GM19452 (cell line): ENCODE data around the gene ZNF169.
A peak's percentile ranks its signal among the peaks of the same experiment; 100 is the strongest.
"Not testable (repeated sequence)": the region's sequence is repeated elsewhere in the genome, so short reads cannot be mapped to it uniquely, and the experiment has no call there.

ENCODE experiments used
- ATAC-seq: cut with Tn5 transposase; IDR thresholded peaks from one replicate; pipeline ENCODE4 v1.9.1; 2021; ENCODE audit not compliant: unreplicated experiment

Gene ZNF169

DNA sequence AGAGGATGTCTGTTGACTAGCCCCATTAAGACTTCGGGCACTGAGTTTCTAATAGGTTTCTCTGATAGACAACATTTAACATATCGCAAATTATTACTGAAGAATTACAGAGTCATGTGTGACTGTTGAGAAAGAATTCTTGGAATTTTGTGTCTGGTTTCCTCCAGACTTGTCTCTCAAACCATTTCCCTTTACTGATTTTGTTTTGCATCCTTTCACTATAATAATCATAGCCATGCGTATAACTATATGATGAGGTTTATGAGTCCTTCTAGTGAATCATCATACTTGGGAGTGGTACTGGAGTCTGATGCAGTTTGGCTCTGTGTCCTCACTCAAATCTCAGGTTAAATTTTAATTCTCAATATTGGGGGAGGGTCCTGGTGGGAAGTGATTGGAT, 27.0 kb downstream of the ZNF169 start:
- ATAC-seq, result no peak

DNA sequence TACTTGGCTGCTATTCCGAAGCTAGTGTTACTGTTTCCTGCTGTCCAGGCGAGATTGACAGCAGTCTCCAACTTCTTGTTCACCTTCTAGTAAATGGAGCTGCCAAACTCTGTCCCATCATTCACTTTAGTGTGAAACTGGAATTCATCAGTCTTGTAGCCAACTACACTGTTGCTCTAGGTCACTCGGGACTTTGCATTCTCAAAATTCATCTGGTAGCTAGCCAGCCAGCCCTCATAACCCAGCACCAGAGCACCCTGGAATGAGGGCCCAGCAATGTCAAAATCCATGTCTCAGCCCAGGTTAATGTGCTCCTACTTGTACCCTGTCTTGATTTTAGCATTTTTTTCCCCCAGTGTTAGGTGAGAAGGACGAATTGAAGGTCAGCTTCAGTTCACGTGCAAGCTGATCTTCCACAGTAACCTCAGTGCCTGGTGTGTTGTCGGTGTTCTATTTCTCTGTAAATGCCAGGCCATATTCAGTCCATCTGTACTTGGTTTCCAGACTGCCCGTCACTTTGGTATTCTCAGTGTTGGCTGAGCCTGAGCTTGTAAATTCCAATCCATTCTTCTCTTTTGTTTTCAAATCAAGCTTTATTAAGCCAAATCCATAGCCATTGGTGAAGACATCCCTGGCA, 28.9 kb downstream of the ZNF169 start:
- no peak for ATAC-seq

DNA sequence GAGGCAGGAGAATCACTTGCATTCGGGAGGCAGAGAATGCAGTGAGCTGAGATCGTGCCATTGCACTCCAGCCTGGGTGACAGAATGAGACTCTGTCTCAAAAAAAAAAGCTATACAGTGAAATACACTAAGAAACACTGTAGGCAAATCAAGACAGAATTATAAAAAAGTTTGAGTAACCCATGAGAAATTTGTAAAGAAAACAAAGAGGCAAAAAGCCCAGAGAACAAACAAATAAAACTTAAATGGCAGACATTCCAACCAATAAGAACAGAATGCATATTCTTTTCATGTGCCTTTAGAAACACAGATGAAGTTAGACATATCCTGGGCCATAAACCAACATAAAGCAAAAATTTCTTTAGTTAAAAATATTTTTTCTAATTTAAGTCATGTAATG, 30.6 kb downstream of the ZNF169 start:
- ATAC-seq, result no peak

DNA sequence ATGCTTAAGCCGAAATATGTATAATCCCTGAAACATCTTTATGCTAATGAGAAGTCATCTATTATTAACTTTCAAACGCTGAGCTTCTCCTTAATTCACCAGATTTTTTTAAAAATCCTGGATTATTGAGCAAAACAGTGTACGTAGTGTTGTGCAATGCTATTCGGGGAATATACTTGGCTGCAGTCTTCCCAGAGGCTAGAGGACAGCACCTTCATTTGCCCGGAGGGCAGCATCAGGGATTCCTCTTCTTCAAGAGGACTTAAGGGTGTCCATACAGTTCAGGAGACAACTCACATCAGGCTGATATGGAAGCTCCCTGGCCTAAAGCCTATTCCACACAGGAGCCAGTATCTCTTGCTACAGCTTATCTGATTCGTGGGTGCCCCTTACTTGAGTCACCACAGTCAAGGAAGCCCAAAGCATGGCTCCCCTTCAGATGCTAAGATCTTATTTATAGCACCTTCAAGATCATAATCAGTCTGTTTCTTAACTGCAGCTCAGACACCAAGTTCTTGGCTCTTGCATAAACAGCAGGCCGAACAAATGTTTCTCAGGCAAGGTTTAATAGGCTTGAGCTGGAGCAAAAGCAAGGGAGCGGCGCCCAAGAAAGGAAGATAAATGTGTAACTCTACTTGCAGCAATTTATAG, 40.0 kb downstream of the ZNF169 start:
- no peak for ATAC-seq

DNA sequence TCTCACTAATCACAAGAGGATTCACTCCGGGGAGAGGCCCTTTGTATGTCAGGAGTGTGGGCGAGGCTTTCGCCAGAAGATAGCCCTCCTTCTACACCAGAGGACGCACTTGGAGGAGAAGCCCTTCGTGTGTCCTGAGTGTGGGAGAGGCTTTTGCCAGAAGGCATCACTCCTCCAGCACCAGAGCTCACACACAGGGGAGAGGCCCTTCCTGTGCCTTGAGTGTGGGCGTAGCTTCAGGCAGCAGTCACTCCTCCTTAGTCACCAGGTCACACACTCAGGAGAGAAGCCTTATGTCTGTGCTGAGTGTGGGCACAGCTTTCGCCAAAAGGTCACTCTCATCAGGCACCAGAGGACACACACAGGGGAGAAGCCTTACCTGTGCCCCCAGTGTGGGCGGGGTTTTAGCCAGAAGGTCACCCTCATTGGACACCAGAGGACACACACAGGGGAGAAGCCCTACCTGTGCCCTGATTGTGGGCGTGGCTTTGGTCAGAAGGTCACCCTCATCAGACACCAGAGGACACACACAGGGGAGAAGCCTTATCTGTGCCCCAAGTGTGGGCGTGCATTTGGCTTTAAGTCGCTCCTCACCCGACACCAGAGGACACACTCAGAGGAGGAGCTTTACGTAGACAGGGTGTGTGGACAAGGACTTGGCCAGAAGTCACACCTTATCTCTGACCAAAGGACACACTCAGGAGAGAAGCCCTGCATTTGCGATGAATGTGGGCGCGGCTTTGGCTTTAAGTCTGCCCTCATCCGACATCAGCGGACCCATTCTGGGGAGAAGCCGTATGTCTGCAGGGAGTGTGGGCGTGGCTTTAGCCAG, 41.6 kb downstream of the ZNF169 start:
- ATAC-seq, result no peak

DNA sequence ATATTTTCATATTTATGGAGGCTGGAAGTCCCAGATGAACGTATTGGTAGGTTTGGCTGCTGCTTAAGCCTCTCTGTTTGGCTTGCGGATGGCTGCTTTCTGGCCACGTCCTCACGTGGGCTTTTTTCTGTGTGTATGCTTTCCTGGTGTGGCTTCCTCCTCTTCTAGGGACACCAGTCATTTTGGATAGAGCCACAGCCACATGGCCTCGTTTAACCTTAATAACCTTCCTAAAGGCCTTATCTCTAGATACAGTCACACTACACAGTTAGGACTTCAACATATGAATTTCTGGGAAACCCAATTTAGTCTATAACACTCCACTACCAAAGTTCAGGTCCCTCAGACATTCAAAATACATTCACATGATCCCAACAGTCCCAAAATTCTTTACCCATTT, 42.5 kb downstream of the ZNF169 start:
- no peak for ATAC-seq

DNA sequence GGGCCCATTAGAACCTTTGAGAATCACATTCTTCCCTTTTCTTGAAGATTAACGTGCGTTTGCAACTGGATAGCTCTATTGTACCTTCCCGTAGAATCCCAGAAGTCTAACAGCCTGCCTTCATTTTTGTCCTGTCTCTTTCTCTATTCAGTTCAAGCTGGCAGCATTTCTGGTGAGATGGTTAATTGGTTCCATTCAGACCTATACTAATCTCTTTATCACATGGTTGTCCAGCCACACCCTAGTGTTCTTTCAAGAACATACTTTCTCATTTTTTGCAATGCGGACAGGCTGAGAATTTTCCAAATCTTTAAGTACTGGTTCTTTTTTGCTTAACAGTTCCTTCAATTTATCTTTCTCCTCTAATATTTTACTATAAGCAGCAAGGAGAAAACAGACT, 43.3 kb downstream of the ZNF169 start:
- ATAC-seq, result no peak

DNA sequence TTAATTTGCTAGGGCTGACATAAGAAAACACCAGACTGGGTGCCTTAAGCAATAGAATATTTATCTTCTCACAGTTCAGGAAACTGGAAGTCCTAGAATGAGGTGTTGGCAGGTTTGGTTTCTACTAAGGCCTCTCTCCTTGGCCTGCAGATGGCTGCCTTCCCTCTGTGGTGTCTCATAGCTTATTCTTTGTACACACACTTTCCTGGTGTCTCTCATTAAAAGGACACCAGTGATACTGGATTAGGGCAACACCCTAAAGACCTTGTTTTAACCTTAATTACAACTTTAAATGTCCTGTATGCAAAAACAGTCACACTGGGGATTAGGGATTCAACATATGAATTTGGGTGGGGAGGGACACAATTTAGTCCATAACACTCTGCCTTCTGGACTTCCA, 44.2 kb downstream of the ZNF169 start:
- ATAC-seq, result no peak

DNA sequence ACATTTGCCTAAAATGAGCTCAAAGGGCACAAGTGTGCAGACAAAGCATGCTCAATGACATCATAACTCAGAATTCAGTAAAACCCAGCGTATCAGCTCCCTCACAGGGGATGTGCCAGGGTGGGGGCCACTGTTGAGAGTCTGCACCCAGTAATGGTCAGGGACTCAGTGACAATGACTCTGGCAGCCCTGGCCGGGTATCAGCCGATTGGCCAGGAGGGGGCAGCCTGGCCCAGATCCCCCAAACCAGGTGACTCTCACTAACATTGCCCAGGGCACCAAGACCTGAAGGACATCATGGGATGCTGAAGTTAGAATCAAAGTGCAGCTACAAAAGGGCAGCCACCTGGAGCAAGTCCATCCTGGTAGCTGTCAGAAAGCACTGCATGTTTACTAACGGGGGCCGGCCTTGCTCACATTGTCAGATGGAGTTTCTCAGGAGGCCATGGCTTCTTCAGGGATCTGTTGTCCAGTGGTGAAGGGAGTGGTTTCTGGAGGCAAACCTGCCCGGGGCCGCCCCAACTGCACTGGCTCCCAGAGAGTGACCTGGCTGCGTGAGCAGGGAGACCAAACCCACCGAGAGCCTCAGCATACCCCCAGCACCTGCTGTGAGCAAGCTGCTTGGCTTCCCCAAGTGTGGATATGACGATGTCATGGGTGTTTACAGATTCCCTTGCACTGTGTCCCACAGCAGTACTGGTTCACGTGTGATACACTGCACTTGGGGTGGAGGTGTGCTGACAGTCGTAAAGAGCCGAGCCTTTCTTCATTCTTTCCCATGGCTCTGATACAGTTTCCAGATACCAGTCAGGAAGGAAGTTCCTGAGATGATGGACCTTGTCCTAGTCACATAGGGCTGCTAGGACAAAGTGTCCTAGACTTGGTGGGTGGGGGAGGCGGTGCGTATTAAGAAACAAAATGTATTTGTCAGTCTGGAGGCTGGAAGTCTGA, 56.2 kb downstream of the ZNF169 start:
- not testable (repeated sequence) for ATAC-seq

DNA sequence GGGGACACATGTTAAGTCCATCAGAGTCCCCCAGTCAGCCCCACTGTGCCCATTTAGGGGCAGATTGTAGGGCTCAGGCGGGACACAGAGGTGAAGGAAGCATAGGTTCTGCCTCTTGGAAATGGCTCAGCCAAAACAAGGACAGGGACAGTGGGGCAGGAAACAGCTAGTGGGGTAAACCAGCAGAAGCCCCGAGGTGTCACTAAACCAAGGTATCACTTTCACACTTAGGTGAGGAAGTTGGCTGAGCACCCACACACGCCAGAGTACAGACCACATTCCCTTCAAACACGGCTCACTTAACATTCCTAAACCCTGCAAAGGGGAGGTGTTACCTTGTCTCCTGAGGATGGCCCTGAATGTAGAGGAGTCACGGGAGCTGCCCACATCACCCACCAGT, 57.1 kb downstream of the ZNF169 start:
- ATAC-seq, result peak; percentile 86

DNA sequence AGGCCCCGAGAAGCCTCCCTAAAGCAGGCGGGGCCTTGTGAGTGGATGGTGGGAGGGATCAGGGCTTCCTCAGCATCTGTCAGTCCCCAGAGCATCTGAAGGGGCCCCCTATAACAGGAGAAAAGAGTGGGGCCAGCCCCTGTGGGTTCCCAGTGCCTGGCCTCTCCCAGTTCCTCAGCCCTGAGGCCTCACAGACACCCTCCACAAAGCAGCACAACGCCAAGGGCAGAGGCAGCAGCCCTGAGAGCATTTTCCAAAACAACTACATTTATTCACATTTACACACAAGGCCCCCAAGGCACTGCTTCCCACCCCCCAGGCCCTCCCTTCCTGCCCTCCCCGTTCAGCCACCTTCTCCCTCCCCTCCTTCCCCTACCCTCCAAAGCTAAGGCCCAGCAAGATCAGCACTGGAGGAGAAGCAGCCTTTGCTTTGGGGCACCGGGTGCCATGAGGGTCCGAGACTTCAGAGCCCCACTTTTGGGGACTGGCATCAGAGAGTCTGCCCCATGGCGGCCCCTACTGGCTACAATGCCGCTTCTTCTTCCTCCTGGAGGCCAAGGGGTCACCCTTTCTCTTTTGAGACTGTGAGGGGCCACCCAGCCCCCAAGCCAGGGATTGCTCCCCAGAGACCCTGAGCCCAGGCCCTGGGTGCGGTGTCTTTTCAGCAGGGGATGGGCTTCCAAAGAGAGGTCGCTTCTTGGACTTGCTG, 59.0 kb downstream of the ZNF169 start:
- not testable (repeated sequence) for ATAC-seq

DNA sequence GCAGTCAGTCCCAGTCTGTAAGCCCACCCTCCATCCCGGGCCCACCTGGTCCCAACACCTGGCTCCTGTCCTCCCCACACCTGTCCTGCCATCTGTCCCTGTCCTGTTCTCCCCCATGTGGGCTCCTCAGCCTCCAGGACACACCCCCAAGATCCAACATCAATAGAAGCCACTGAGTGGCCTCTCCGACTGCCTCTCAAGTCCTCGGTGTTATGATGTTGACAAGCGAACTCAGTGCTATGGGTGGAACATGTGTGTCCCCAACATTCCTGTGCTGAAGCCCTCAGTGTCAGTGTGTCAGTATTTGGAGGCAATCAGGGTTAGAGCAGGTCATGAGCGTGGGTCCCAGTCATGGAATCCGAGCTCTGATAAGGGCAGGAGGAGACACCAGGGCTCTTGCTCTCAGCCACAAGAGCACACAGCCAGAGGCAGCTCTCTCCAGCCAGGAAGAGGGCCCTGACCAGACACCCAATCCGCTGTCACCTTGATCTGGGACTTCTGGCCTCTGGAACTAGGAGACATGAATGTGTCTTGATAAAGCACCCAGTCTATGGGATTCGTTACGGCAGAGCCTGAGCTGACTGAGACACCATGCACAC, 63.3 kb downstream of the ZNF169 start:
- ATAC-seq, result not testable (repeated sequence)

DNA sequence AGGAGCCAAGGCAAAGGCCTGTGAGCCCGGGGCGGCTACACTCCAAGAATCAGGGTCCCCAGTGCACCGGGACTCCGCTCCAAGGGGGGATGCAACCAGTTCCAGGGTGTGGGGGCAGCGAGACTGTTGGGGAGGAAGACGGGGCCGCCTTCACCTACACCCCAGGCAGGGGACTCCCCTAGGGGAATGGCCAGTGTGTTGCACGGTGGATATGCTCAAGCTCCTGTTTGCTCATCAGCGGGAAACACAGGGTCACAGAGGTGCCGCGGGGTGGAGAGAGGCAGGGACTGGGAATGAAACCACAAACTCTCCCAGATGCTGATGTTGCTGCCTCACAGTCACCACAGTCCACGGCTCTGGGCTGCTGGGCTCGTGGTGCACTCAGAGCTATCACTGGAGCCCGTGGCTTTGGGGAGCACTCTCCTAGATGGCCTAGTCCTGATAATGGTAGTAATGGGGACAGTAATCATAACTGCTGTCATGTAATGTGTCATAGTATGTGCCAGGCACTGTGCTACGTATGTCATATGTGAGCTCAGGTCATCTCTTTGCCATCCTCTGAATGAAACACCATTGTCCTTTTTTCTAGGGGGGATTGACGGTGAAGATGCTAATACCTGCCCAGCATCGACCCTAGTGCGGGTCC, 64.2 kb downstream of the ZNF169 start:
- ATAC-seq, result not testable (repeated sequence)

DNA sequence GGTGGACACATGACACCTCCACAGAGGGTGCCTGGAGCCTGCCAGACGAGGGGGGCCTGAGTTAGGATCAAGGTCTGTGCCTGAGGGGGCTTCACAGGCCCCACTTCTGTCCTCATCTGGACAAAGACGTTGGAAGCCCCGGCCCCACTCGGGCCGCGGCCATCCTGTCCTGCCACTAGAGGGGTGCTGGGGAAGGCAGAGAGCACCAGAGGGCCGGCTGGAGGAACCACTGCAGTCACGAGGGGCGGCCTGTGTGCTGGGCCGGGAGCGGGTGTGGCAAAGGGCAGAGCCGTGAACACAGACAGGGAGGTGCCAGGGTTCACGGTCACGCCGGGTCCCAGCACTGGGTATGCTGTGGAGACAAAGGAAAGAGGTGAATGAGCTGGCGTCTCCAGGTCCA, 66.5 kb downstream of the ZNF169 start:
- ATAC-seq, result not testable (repeated sequence)

DNA sequence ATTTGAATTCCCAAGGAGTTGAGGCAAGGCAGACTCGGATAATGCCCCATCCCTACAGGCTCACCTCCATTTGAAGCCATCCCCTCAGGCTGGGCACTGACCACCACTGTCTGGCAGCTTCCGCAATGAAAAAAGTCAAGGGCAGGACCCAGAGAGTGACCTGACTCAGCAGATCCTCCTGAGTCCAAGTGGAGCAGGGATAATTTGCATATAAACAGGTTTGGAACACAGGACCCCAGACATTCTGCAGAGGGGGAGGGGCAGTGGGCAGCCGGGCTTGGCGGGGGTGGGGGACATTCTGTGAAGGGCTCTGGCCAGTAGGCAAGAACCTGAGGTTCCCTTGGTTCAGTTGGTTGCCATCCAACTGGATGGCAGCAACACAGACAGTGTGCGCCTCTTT, 69.4 kb downstream of the ZNF169 start, which contains the start of gene NUTM2F:
TSS of gene NUTM2F (minus strand) at position 101 of the 400 bp plus-strand sequence. CDS start at position 80, 21 bp downstream.
- ATAC-seq, result not testable (repeated sequence)

DNA sequence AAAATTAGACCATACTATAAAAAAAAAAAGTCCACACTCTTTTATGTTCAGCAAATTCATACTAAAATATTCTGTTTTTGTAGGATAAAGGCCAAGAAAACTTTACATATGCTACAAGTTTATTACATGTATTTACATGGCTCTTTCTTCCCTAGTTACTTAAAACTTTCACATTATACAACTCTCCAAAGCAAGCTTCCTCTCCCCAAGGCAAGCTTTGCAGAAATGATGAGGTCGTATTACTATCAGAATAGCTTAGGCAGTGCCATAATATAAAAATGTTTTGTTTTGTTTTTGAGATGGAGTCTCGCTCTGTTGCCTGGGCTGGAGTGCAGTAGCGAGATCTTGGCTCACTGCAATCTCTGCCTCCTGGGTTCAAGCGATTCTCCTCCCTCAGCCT, 77.3 kb downstream of the ZNF169 start:
- ATAC-seq, result not testable (repeated sequence)

DNA sequence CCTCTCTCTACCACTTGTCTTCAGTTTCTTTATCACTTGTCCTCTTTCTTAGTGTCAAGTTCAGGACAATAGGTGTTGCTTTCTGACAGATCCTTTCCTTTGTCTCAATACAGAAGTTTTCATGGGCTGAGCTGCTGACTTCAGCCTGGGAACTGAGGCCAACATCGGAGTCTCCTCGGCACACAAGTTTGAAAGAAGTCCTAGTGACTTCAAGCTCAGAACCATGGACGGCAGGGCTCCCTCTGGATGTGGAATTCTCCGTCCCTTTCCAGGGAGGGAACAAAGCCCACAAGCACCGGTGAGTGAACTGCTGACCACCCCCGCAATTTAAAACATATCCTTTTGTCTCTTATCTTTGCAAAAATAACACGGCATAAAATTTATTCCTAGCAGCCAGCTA, 79.6 kb downstream of the ZNF169 start:
- not testable (repeated sequence) for ATAC-seq

DNA sequence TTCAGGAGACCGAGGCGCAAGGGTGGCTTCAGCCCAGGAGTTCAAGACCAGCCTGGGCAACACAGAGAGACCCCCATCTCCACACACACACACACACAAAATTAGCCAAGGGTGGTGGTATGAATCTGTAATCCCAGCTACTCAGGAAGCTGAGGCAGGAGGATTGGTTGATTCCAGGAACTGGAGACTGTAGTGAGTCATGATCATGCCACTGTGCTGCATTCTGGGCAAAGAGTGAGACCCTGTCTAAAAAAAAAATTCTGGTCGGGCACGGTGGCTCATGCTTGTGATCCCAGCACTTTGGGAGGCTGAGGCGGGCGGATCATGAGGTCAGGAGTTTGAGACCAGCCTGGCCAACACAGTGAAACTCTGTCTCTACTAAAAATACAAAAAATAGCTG, 80.6 kb downstream of the ZNF169 start:
- not testable (repeated sequence) for ATAC-seq

DNA sequence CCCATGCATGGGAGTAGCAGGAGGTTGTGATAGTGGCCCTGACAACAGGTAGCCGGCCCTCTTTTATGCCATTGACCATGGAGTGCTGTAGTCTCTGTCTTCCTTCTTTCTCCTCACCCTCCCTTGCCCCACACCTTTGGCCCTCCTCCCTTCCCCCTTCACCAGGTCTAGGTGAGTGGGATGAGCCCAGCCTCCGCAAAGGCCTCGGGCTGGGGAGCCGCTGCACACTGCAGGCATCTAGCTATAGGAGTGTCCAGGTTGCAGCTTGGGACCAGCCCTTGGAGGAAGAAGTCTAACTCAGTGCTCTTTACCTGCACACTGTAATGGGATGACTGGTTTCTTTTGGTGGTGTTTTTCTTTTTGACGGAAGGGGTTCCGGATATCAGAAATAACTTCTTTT, 81.7 kb downstream of the ZNF169 start:
- ATAC-seq, result not testable (repeated sequence)
